ENCODE results near the gene ORC1. TPM values are rescaled to one million over a fixed set of nuclear protein-coding genes. Genes with fewer than 3 reads are reported as not detected.

Gene ORC1
- total RNA-seq, 1 donor from 2014 or later = 3.4 TPM

DNA sequence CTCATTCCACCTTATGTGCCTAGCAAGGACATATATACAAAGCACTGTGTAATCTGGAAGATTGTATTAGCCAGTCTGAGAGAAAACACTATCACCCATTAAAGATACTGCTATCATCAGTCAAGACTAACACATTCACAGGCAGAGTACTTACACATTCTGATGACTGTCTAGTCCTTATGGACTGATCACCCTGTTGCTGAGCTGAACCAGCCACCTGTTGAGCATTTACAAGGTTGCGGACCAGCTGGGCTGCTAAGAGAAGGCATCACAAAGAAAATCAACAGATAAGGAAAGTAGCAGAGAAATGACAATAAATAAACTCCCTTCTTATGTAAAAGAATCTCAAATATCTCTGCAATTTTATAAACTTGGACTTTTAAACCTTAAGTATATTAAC is 31.0 kb upstream of the ORC1 start:
- TF ChIP-seq, protein P1, sequence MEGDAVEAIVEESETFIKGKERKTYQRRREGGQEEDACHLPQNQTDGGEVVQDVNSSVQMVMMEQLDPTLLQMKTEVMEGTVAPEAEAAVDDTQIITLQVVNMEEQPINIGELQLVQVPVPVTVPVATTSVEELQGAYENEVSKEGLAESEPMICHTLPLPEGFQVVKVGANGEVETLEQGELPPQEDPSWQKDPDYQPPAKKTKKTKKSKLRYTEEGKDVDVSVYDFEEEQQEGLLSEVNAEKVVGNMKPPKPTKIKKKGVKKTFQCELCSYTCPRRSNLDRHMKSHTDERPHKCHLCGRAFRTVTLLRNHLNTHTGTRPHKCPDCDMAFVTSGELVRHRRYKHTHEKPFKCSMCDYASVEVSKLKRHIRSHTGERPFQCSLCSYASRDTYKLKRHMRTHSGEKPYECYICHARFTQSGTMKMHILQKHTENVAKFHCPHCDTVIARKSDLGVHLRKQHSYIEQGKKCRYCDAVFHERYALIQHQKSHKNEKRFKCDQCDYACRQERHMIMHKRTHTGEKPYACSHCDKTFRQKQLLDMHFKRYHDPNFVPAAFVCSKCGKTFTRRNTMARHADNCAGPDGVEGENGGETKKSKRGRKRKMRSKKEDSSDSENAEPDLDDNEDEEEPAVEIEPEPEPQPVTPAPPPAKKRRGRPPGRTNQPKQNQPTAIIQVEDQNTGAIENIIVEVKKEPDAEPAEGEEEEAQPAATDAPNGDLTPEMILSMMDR (IDR thresholded peaks at IDR 0.05; ENCODE audit: partially characterized antibody, unreplicated experiment) = no peak
- Mint-ChIP-seq H3K9me3 (ENCODE audit: unreplicated experiment) (peaks cover 1% of the 10 kb centered on the region), H3K4me3 (ENCODE audit: unreplicated experiment) (no peak overlapping the region), H3K27me3 (ENCODE audit: unreplicated experiment) (peaks cover 2% of the 10 kb centered on the region), H3K4me1 (ENCODE audit: low read depth, unreplicated experiment) (no peaks in the 10 kb centered on the region), H3K27ac (ENCODE audit: unreplicated experiment) (no peak overlapping the region), H3K36me3 (ENCODE audit: unreplicated experiment) (no peaks in the 10 kb centered on the region)
- DNase-seq = no peak

DNA sequence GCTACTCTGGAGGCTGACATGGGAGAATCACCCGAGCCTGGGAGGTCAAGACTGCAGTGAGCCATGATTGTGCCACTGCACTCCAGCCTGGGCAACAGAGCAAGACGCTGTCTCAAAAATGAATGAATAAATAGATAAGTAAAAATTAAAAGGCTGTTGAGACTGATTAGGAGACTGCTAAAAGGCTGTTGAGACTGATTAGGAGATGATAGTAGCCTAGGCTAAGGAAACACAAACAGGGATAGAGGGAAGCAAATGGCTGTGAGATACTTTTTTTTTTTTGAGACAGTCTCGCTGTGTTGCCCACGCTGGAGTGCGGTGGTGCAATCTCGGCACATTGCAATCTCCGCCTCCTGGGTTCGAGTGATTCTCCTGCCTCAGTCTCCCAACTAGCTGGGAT is 28.6 kb upstream of the ORC1 start:
- TF ChIP-seq, protein P1 (IDR thresholded peaks at IDR 0.05; ENCODE audit: partially characterized antibody, unreplicated experiment) = no peak
- Mint-ChIP-seq H3K4me1 (ENCODE audit: low read depth, unreplicated experiment) (no peaks in the 10 kb centered on the region), H3K36me3 (ENCODE audit: unreplicated experiment) (no peaks in the 10 kb centered on the region), H3K4me3 (ENCODE audit: unreplicated experiment) (no peak overlapping the region), H3K27me3 (ENCODE audit: unreplicated experiment) (peaks cover 2% of the 10 kb centered on the region), H3K27ac (ENCODE audit: unreplicated experiment) (no peak overlapping the region), H3K9me3 (ENCODE audit: unreplicated experiment) (peaks cover 1% of the 10 kb centered on the region)
- no peak for DNase-seq

DNA sequence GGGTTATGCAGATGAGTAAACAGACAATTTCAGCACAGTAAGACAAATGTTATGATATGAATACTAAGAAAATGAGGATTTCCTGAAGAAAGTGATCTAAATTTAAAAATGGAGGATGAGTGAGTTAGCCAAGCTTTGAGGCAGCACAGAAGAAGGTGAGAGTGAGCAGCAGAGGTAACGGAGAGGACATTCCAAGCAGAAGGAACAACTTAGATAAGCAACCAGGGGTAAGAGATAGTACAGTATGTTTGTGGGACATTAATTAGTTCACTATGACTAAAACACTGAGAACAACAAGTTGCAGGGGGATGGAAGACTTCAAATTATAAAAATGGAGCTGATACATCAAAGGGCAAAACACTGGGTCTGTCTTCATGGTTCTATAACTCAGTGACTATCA is 22.9 kb upstream of the ORC1 start:
- Mint-ChIP-seq H3K36me3 (ENCODE audit: unreplicated experiment) (no peaks in the 10 kb centered on the region), H3K4me1 (ENCODE audit: low read depth, unreplicated experiment) (no peaks in the 10 kb centered on the region), H3K27me3 (ENCODE audit: unreplicated experiment) (peaks cover 2% of the 10 kb centered on the region), H3K9me3 (ENCODE audit: unreplicated experiment) (peaks cover 1% of the 10 kb centered on the region), H3K27ac (ENCODE audit: unreplicated experiment) (no peak overlapping the region), H3K4me3 (ENCODE audit: unreplicated experiment) (no peak overlapping the region)
- TF ChIP-seq, protein P1 (IDR thresholded peaks at IDR 0.05; ENCODE audit: partially characterized antibody, unreplicated experiment) = no peak
- DNase-seq = no peak

DNA sequence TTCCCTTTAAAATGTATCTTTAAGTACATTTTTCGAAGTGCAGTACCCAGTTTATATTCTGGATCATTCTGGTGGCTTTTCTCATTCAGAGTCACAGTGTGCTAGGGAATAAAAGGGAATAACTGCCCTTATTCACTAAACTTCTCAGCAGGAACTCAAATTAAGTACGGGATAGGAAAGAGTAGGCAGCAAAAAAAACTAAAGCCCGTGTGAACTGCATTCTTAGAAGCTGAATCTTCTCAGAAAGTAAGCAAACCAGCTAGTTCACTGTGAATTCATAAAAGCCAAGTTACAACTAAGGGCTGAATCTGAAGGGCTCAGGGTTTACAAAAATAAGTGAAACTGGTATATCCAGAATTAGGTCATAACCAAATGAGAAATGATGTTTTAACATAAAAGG is 22.1 kb upstream of the ORC1 start:
- H3K4me3 Mint-ChIP-seq (ENCODE audit: unreplicated experiment) = no peak overlapping the region
- H3K27ac Mint-ChIP-seq (ENCODE audit: unreplicated experiment) = no peak overlapping the region
- no peaks in the 10 kb centered on the region for H3K4me1 Mint-ChIP-seq (ENCODE audit: low read depth, unreplicated experiment)
- TF ChIP-seq, protein P1 (IDR thresholded peaks at IDR 0.05; ENCODE audit: partially characterized antibody, unreplicated experiment) = no peak
- H3K27me3 Mint-ChIP-seq (ENCODE audit: unreplicated experiment) = peaks cover 2% of the 10 kb centered on the region
- no peak for DNase-seq
- no peaks in the 10 kb centered on the region for H3K36me3 Mint-ChIP-seq (ENCODE audit: unreplicated experiment)
- H3K9me3 Mint-ChIP-seq (ENCODE audit: unreplicated experiment) = peaks cover 1% of the 10 kb centered on the region

DNA sequence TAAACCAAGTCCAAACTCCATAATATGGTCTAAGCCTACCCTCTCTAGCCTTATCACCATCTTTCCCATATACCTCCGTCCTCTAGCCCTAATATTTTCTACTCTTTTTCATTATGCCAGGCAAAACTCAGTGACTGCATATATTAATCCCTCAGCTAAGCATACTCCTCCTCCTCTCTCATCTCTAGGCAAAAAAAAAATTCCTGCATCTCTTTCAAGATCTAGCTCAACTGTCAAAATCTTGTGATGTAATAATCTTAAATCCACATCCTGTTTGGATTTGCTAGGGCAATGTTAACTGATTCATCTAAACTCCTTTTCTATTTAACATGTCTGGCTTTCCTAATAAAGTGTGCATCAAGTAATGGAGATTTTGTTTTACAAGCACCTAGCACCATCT is 20.6 kb upstream of the ORC1 start:
- H3K36me3 Mint-ChIP-seq (ENCODE audit: unreplicated experiment) = no peaks in the 10 kb centered on the region
- no peaks in the 10 kb centered on the region for H3K9me3 Mint-ChIP-seq (ENCODE audit: unreplicated experiment)
- TF ChIP-seq, protein P1 (IDR thresholded peaks at IDR 0.05; ENCODE audit: partially characterized antibody, unreplicated experiment) = no peak
- H3K4me1 Mint-ChIP-seq (ENCODE audit: low read depth, unreplicated experiment) = no peaks in the 10 kb centered on the region
- no peak overlapping the region for H3K4me3 Mint-ChIP-seq (ENCODE audit: unreplicated experiment)
- no peak overlapping the region for H3K27ac Mint-ChIP-seq (ENCODE audit: unreplicated experiment)
- DNase-seq = no peak
- no peaks in the 10 kb centered on the region for H3K27me3 Mint-ChIP-seq (ENCODE audit: unreplicated experiment)
